Measurements from ENCODE around the gene CD33. TPM values are rescaled to one million over a fixed set of nuclear protein-coding genes. Genes with fewer than 3 reads are reported as not detected.

CD33 gene
- total RNA-seq, 1 experiment from 2014 or later: not detected

- H3K27me3 ChIP-seq (ENCODE audit: insufficient read depth, low read depth): peaks cover 88% of the 10 kb centered on the region
- no peak for DNase-seq
- no peaks in the 10 kb centered on the region for H4K20me1 ChIP-seq (ENCODE audit: insufficient read depth)
- no peak overlapping the region for H2AFZ ChIP-seq
- intact Hi-C loops (cut with micrococcal nuclease; ENCODE audit: unreplicated experiment): no loop called here
- ChIA-PET POLR2A (ENCODE audit: unreplicated experiment) (no interaction called here), CTCF (no interaction called here)
- H3K4me2 ChIP-seq: no peak overlapping the region
- H3K9me2 ChIP-seq (ENCODE audit: insufficient read depth): no peaks in the 10 kb centered on the region
- H3K4me1 ChIP-seq (replicated peaks; ENCODE audit: insufficient read depth): no peaks in the 10 kb centered on the region
- TF ChIP-seq EZH2 (IDR thresholded peaks at IDR 0.05; ENCODE audit: low read depth) (no peak), CTCF (conservative IDR thresholded peaks at IDR 0.05) (no peak)
- H3K9me3 ChIP-seq (ENCODE audit: insufficient read depth, low read depth): no peaks in the 10 kb centered on the region
- no peaks in the 10 kb centered on the region for H3K79me2 ChIP-seq (ENCODE audit: low read depth)
- H3F3A ChIP-seq (ENCODE audit: insufficient read depth, low read depth): no peaks in the 10 kb centered on the region
- no peak overlapping the region for H3K4me3 ChIP-seq
- H3K27ac ChIP-seq: no peak overlapping the region
- no TSS peak for BruUV-seq (replicated peaks)
- H3K36me3 ChIP-seq (ENCODE audit: low read depth): no peaks in the 10 kb centered on the region
Observed at GRCh38 chr19:51253088-51253806, 28.4 kb downstream of the CD33 start.

GRCh38 chr19:51256155-51256625, 31.3 kb downstream of the CD33 start:
- Histone ChIP-seq H3K36me3 (ENCODE audit: low read depth) (no peaks in the 10 kb centered on the region), H3K9me3 (ENCODE audit: insufficient read depth, low read depth) (no peaks in the 10 kb centered on the region), H3K79me2 (ENCODE audit: low read depth) (no peaks in the 10 kb centered on the region), H3K4me2 (no peak overlapping the region), H3F3A (ENCODE audit: insufficient read depth, low read depth) (no peaks in the 10 kb centered on the region), H3K27ac (no peak overlapping the region), H3K4me1 (replicated peaks; ENCODE audit: insufficient read depth) (no peaks in the 10 kb centered on the region), H2AFZ (no peak overlapping the region), H3K4me3 (no peak overlapping the region), H3K9me2 (ENCODE audit: insufficient read depth) (no peaks in the 10 kb centered on the region), H4K20me1 (ENCODE audit: insufficient read depth) (no peaks in the 10 kb centered on the region), H3K27me3 (ENCODE audit: insufficient read depth, low read depth) (peaks cover 85% of the 10 kb centered on the region)
- no peak for DNase-seq
- ChIA-PET CTCF (no interaction called here), POLR2A (ENCODE audit: unreplicated experiment) (no interaction called here)
- intact Hi-C loops (cut with micrococcal nuclease; ENCODE audit: unreplicated experiment): no loop called here
- BruUV-seq (replicated peaks): no TSS peak
- no peak for TF ChIP-seq EZH2 (IDR thresholded peaks at IDR 0.05; ENCODE audit: low read depth)
- no peak for TF ChIP-seq CTCF (conservative IDR thresholded peaks at IDR 0.05)

DNA sequence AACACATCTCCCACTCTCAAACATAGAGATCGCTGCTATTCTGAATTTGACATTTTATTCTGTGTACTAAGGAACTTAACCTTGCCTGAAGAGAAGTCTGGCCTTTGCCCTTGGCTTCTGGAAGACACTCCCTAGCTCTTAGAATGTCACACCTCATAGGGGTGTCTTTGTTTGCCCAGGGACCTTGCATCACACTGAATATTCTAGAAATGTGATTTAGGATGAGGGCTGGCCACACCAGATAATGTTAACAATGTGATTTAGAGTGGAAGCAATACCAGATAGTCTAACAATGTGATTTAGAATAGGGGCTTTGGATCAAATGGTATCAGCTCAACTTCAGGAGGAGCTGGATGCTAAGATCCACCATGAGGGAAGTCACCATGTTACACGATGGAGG, 32.6 kb downstream of the CD33 start:
- no peaks in the 10 kb centered on the region for H3K9me2 ChIP-seq (ENCODE audit: insufficient read depth)
- CTCF ChIA-PET: no interaction called here

More for the DNA sequence above, 32.6 kb downstream of the CD33 start:
- Histone ChIP-seq H3K9me3 (ENCODE audit: insufficient read depth, low read depth) (no peaks in the 10 kb centered on the region), H3K36me3 (ENCODE audit: low read depth) (no peaks in the 10 kb centered on the region), H3K4me2 (no peak overlapping the region), H3K4me1 (replicated peaks; ENCODE audit: insufficient read depth) (no peaks in the 10 kb centered on the region), H3K4me3 (no peak overlapping the region), H3F3A (ENCODE audit: insufficient read depth, low read depth) (no peaks in the 10 kb centered on the region), H3K27me3 (ENCODE audit: insufficient read depth, low read depth) (peaks cover 85% of the 10 kb centered on the region), H2AFZ (no peak overlapping the region), H3K27ac (no peak overlapping the region), H3K79me2 (ENCODE audit: low read depth) (no peaks in the 10 kb centered on the region), H4K20me1 (ENCODE audit: insufficient read depth) (no peaks in the 10 kb centered on the region)
- TF ChIP-seq EZH2 (IDR thresholded peaks at IDR 0.05; ENCODE audit: low read depth) (no peak), CTCF (conservative IDR thresholded peaks at IDR 0.05) (no peak)
- POLR2A ChIA-PET (ENCODE audit: unreplicated experiment): no interaction called here
- no TSS peak for BruUV-seq (replicated peaks)
- intact Hi-C loops (cut with micrococcal nuclease; ENCODE audit: unreplicated experiment): no loop called here
- DNase-seq: no peak

Data from PC-9 (cell line).